Astrocyte of the spinal cord (primary cell): ENCODE results near the gene GNAQ.

Experiments
- DNase-seq: peaks from one replicate; pipeline ENCODE4 v3.0.0; 2011; ENCODE audit warnings: low read depth, low spot score
- H3K4me3 ChIP-seq: 2 replicates; pipeline ENCODE4 v1.5.1; 2011; ENCODE audit warnings: low read depth, mild to moderate bottlenecking, low read length, moderate library complexity
- in situ Hi-C: cut with HindIII; loops from 2 replicates; pipeline ENCODE4 v1.10.0; 2017; ENCODE audit warnings: low sequenced_read_pairs
- TF ChIP-seq, protein P1 (sequence below): IDR thresholded peaks from 2 replicates; pipeline ENCODE4 v1.5.1; 2012; ENCODE audit warnings: low read depth, mild to moderate bottlenecking, low read length, inconsistent platforms

Gene GNAQ

DNA sequence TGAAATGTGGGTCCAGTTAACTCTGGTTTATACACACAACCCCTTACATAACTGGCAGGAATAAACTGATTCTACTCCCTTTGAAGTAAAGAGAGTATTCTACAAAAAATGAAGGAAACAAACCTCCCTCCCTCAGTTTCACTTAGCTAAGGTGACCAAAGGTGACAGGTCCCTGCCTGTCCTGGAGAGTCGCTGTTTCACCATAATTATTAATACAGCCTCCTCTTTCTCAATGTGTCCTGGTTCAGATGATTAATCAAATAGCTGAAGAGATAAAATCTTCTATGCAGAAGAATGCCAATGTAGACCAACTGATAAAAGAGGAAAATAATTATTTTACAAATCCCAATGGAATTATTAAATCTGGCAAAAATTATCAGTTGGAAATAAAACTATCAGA is 219.8 kb downstream of the GNAQ start:
- in situ Hi-C loops: no loop called here
- H3K4me3 ChIP-seq: no peak overlapping the region
- TF ChIP-seq, protein P1, sequence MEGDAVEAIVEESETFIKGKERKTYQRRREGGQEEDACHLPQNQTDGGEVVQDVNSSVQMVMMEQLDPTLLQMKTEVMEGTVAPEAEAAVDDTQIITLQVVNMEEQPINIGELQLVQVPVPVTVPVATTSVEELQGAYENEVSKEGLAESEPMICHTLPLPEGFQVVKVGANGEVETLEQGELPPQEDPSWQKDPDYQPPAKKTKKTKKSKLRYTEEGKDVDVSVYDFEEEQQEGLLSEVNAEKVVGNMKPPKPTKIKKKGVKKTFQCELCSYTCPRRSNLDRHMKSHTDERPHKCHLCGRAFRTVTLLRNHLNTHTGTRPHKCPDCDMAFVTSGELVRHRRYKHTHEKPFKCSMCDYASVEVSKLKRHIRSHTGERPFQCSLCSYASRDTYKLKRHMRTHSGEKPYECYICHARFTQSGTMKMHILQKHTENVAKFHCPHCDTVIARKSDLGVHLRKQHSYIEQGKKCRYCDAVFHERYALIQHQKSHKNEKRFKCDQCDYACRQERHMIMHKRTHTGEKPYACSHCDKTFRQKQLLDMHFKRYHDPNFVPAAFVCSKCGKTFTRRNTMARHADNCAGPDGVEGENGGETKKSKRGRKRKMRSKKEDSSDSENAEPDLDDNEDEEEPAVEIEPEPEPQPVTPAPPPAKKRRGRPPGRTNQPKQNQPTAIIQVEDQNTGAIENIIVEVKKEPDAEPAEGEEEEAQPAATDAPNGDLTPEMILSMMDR: no peak
- DNase-seq: no peak

DNA sequence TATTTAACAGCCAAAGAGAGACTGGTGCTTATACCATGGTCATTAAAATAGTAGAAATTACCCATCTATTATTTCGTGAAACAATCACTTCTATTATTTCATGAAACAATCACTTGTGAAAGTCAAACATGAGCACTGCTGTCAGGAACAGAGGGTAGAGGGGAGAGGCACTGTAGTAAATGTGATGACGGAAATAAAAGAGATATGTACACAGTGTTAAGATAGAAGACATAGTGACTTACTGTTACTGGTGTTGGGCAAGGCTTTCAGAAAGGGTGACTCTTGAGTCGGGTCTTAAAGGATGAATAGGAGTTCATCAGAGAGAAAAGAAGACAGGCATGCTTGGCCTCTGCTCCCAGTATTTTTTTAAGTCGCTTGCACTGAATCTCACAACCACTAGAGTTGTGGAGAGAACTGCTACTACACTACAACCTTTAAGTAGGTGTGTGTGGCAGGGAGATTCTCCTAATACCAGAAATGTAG is 220.9 kb downstream of the GNAQ start:
- TF ChIP-seq, protein P1: no peak
- no peak overlapping the region for H3K4me3 ChIP-seq
- DNase-seq: no peak
- in situ Hi-C loops: no loop called here

DNA sequence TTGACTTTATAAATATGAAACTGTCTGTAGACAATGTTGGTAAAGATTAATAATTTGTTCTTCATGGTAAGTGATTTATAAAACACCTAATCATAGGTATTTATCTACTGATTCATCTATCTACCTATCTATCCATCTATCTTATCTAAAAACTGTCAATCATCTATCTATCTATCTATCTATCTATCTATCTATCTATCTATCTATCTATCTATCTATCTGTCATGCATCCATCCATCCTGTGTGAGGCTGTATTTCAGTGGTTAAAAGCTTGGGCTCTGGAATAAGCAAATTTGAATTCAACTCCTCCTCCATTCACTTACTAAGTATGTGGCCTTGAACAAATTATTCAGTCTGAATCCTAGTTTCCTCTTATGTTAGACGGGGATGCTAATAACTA is 221.6 kb downstream of the GNAQ start:
- in situ Hi-C loops: no loop called here

DNA sequence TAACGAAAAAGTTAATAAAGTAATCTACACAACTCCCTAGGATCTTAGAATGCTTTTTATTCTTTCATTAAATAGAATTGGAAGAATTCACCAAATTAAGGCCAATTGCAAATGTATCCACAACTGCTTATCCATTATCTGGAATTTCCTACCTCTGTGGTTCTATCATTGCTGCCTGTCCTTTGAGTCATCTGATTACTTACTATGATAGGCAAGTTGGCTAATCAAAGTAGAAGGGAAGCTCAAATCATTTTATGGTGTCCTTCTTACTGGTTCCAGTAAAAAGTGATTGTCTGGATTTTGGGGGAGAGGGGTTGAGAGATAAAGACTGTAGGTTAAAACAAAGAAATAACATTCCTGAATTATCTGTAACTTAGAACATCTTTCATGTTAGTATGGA is 222.1 kb downstream of the GNAQ start:
- H3K4me3 ChIP-seq: no peak overlapping the region
- in situ Hi-C loops: no loop called here
- no peak for DNase-seq
- TF ChIP-seq, protein P1: no peak

More for the DNA sequence above, 221.6 kb downstream of the GNAQ start:
- DNase-seq: no peak
- H3K4me3 ChIP-seq: no peak overlapping the region
- TF ChIP-seq, protein P1: no peak

DNA sequence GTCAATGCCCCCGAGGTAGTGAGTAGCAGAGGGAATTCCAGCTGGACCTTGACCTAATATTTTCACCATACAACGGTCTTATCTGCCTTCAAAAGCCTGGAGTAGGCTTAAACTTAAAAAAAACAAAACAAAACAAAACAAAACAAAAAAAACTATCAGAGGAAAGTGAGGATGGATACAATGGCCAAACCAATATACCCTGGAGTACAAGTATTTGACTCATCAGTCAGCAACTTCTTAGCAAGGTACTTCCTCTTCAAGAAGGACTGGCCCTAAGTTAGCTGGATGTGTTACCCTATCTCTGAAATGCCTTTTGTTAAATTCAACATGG is 222.9 kb downstream of the GNAQ start:
- TF ChIP-seq, protein P1: no peak
- DNase-seq: no peak
- no peak overlapping the region for H3K4me3 ChIP-seq
- in situ Hi-C loops: no loop called here

DNA sequence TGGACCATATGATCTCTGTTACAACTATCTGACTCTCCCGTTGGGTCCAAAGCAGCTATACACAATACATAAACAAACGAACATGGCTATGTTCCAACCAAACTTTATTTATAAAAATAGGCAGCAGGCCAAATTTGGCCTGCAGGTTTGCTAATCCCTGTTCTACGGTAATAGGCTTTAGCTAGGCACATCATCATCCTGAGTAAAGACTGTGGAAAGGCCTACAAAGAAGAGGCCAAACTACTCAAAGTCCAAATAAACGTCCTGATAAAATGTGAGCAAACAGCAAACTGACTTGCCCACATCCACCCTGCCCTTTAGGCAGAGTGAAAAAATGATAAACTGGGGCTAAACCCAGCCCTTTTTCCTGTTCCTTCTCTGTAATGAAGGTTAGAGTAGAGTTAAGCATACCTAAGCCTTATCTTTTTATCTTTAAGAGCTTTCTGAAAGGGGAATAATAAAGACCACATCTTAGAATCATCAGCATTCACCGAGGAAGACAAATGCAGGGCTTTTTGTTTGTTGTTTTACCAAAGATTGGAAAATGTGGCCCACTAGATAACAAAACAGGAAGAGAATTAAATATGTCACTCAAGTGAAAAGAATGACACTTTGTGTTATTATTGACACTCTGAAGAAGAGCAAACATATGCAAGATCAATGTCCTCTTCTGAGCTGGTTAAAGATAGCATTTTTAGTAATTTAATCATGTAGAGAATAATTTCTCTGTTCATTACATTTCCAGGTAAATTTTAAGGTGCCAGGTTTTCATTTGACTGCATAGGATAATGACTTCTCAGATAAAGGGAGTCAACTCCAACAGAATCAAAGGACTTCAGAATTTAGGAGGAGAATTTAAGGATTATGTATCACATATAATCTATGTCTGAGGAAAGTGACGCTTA is 223.5 kb downstream of the GNAQ start:
- H3K4me3 ChIP-seq: no peak overlapping the region
- no peak for DNase-seq
- TF ChIP-seq, protein P1: no peak
- in situ Hi-C loops: no loop called here
